H1 (cell line): ENCODE data around the gene FMN2. TPM values are rescaled to one million over a fixed set of nuclear protein-coding genes. Genes with fewer than 3 reads are reported as not detected.

ENCODE experiments used
- CTCF ChIA-PET: fragments of 300-600 bp; sonication (Branson Sonifier 250); formaldehyde crosslinking; loops from one replicate; lab custom pipeline; 2021; ENCODE audit not compliant: partially characterized antibody; lab: Charles Lee
- POLR2A ChIA-PET: fragments of 300-600 bp; sonication (Branson Sonifier 250); formaldehyde crosslinking; loops from one replicate; lab custom pipeline; 2021; ENCODE audit warnings: inconsistent platforms; ENCODE audit not compliant: partially characterized antibody; lab: Charles Lee
- DNase-seq, 2 experiments: peaks; one replicate each; pipeline versions ENCODE4 v3.0.0 to v3.0.0-alpha.2; 2010 to 2022; ENCODE audit warnings: low spot score in 2 of 2, low read depth in 1 of 2, mixed read lengths in 1 of 2
- FAIRE-seq: peaks from 2 replicates; lab custom pipeline; 2011; peaks lifted over from hg19 to GRCh38; lab: Jason Lieb, UNC
- H2AFZ ChIP-seq: 2 replicates; pipeline ENCODE4 v1.8.1; 2012; ENCODE audit warnings: low read length, inconsistent platforms
- H2AK5ac ChIP-seq: 2 replicates; pipeline ENCODE4 v1.6.1; 2013; ENCODE audit warnings: low read depth, low read length
- H2BK120ac ChIP-seq: replicated peaks from 2 replicates; pipeline ENCODE3; 2013; ENCODE audit warnings: low read depth, low read length, inconsistent platforms
- H2BK12ac ChIP-seq: 2 replicates; pipeline ENCODE4 v1.6.1; 2013; ENCODE audit warnings: low read depth, low read length
- H2BK15ac ChIP-seq: 2 replicates; pipeline ENCODE4 v1.6.1; 2013; ENCODE audit warnings: low read length
- H2BK20ac ChIP-seq: 2 replicates; pipeline ENCODE4 v1.6.1; 2013; ENCODE audit warnings: low read length
- H2BK5ac ChIP-seq: 2 replicates; pipeline ENCODE4 v1.6.1; 2013; ENCODE audit warnings: low read depth, low read length
- H3K14ac ChIP-seq: 2 replicates; pipeline ENCODE4 v1.6.1; 2013; ENCODE audit warnings: inconsistent platforms; ENCODE audit not compliant: insufficient read length
- H3K18ac ChIP-seq: 2 replicates; pipeline ENCODE4 v1.6.1; 2013; ENCODE audit warnings: low read length; ENCODE audit errors: extremely low read depth
- H3K23ac ChIP-seq: 2 replicates; pipeline ENCODE4 v1.6.1; 2013; ENCODE audit warnings: inconsistent platforms; ENCODE audit not compliant: insufficient read length
- H3K23me2 ChIP-seq: 2 replicates; pipeline ENCODE4 v1.6.1; 2013; ENCODE audit warnings: low read depth, low read length
- H3K27ac ChIP-seq: 2 replicates; pipeline ENCODE4 v1.6.1; 2011; ENCODE audit warnings: low read depth, low read length, inconsistent platforms
- H3K27me3 ChIP-seq, 4 experiments: replicated peaks in 1 of 4; 1 replicate in 1 of 4; 2 replicates in 3 of 4; pipeline versions ENCODE4 v1.6.1 to v1.8.1; 2011 to 2013; ENCODE audit warnings: low read length in 3 of 4, mild to moderate bottlenecking in 3 of 4, inconsistent platforms in 2 of 4, mixed read lengths in 2 of 4, moderate library complexity in 1 of 4; ENCODE audit not compliant: control insufficient read depth in 3 of 4, insufficient read depth in 3 of 4; ENCODE audit errors: extremely low read depth in 1 of 4
- H3K36me3 ChIP-seq, 4 experiments: 2 replicates each; pipeline versions ENCODE4 v1.6.1 to v1.8.1; 2011 to 2013; ENCODE audit warnings: mild to moderate bottlenecking in 4 of 4, low read length in 3 of 4, moderate library complexity in 2 of 4, control low read depth in 1 of 4, inconsistent platforms in 1 of 4; ENCODE audit not compliant: insufficient read depth in 4 of 4, control insufficient read depth in 2 of 4
- H3K4ac ChIP-seq: replicated peaks from 2 replicates; pipeline ENCODE3; 2013; ENCODE audit warnings: low read length, low read depth, mixed read lengths, inconsistent platforms; ENCODE audit not compliant: insufficient read length
- H3K4me1 ChIP-seq, 4 experiments: replicated peaks in 1 of 4; 1 replicate in 1 of 4; 2 replicates in 3 of 4; pipeline versions ENCODE4 v1.6.1 to v1.8.1; 2011 to 2013; ENCODE audit warnings: low read length in 3 of 4, inconsistent platforms in 2 of 4, mixed read lengths in 1 of 4; ENCODE audit not compliant: insufficient read depth in 4 of 4, control insufficient read depth in 3 of 4
- H3K4me2 ChIP-seq, 2 experiments: 2 replicates each; pipeline versions ENCODE4 v1.6.1 to v1.8.1; 2011 to 2013; ENCODE audit warnings: low read depth in 2 of 2, low read length in 2 of 2, control low read depth in 1 of 2, inconsistent platforms in 1 of 2, mild to moderate bottlenecking in 1 of 2; ENCODE audit not compliant: insufficient read depth in 1 of 2
- H3K4me3 ChIP-seq, 4 experiments: fragments of 200-600, 300-600 bp in 1 of 4; sonication (generic), shearing (Covaris generic), sonication (Bioruptor Twin) in 1 of 4; 2 replicates each; pipeline versions ENCODE4 v1.5.1 to v1.8.1; 2011 to 2016; ENCODE audit warnings: low read length in 4 of 4, low read depth in 3 of 4, control low read depth in 2 of 4, inconsistent platforms in 2 of 4, mild to moderate bottlenecking in 2 of 4, mixed read lengths in 1 of 4, moderate library complexity in 1 of 4; ENCODE audit not compliant: insufficient read depth in 2 of 4; ENCODE audit errors: extremely low read depth in 1 of 4
- H3K56ac ChIP-seq: replicated peaks from 2 replicates; pipeline ENCODE3; 2013; ENCODE audit warnings: low read depth, mild to moderate bottlenecking, mixed read lengths, low read length, inconsistent platforms; ENCODE audit not compliant: insufficient read length
- H3K79me1 ChIP-seq: 2 replicates; pipeline ENCODE4 v1.6.1; 2013; ENCODE audit warnings: low read depth, low read length, control low read depth
- H3K79me2 ChIP-seq, 2 experiments: 2 replicates each; pipeline versions ENCODE4 v1.6.1 to v1.8.1; 2012 to 2013; ENCODE audit warnings: low read length in 2 of 2, mild to moderate bottlenecking in 2 of 2, inconsistent platforms in 1 of 2; ENCODE audit not compliant: insufficient read depth in 2 of 2, control insufficient read depth in 1 of 2
- H3K9ac ChIP-seq, 4 experiments: replicated peaks in 1 of 4; 1 replicate in 1 of 4; 2 replicates in 3 of 4; pipeline versions ENCODE4 v1.6.1 to v1.8.1; 2011 to 2013; ENCODE audit warnings: low read depth in 3 of 4, low read length in 3 of 4, control low read depth in 2 of 4, mild to moderate bottlenecking in 2 of 4, moderate library complexity in 2 of 4, inconsistent platforms in 1 of 4; ENCODE audit errors: extremely low read depth in 1 of 4
- H3K9me3 ChIP-seq, 2 experiments: 2 replicates each; pipeline versions ENCODE4 v1.6.1 to v1.8.1; 2012 to 2013; ENCODE audit warnings: mild to moderate bottlenecking in 2 of 2, moderate library complexity in 2 of 2, control low read depth in 1 of 2, inconsistent platforms in 1 of 2, low read depth in 1 of 2, low read length in 1 of 2, mixed read lengths in 1 of 2; ENCODE audit not compliant: insufficient read depth in 2 of 2
- H4K20me1 ChIP-seq, 2 experiments: replicated peaks in 1 of 2; 2 replicates each; pipeline versions ENCODE3 to v1.8.1; 2011 to 2013; ENCODE audit warnings: inconsistent platforms in 2 of 2, low read length in 2 of 2, mild to moderate bottlenecking in 1 of 2; ENCODE audit not compliant: insufficient read depth in 2 of 2, control insufficient read depth in 1 of 2
- H4K5ac ChIP-seq: 2 replicates; pipeline ENCODE4 v1.6.1; 2013; ENCODE audit warnings: low read length, low read depth, mixed read lengths, inconsistent platforms; ENCODE audit not compliant: insufficient read length
- H4K8ac ChIP-seq: 2 replicates; pipeline ENCODE4 v1.8.0; 2013; ENCODE audit warnings: mild to moderate bottlenecking, moderate library complexity, low read length, inconsistent platforms; ENCODE audit not compliant: insufficient read depth; ENCODE audit errors: extremely low read depth
- H4K91ac ChIP-seq: replicated peaks from 2 replicates; pipeline ENCODE3; 2013; ENCODE audit warnings: low read length, mixed read lengths, inconsistent platforms; ENCODE audit not compliant: insufficient read length
- ASH2L ChIP-seq: fragments of 200-600, 300-600 bp; sonication (generic); IDR thresholded peaks from one replicate; pipeline ENCODE4 v1.7.1; 2017; ENCODE audit warnings: low read length
- BRCA1 ChIP-seq: IDR thresholded peaks from 2 replicates; pipeline ENCODE4 v1.6.1; 2012; ENCODE audit warnings: low read depth, low read length, improper control_type of control experiment
- CHD2 ChIP-seq: IDR thresholded peaks from 2 replicates; pipeline ENCODE4 v1.6.1; 2012; ENCODE audit warnings: low read length, improper control_type of control experiment
- CREB1 ChIP-seq: IDR thresholded peaks from 2 replicates; pipeline ENCODE4 v1.6.1; 2012; ENCODE audit warnings: inconsistent platforms
- EP300 ChIP-seq, 2 experiments: IDR thresholded peaks; 1 replicate in 1 of 2; 2 replicates in 1 of 2; pipeline ENCODE4 v1.6.1; 2011 to 2012; ENCODE audit warnings: low read depth in 2 of 2, low read length in 2 of 2, mild to moderate bottlenecking in 2 of 2, borderline replicate concordance in 1 of 2, inconsistent platforms in 1 of 2, moderate library complexity in 1 of 2
- FOSL1 ChIP-seq: IDR thresholded peaks from 2 replicates; pipeline ENCODE4 v1.6.1; 2011; ENCODE audit warnings: mild to moderate bottlenecking, low read depth, low read length, moderate library complexity; ENCODE audit not compliant: insufficient read depth
- KDM1A ChIP-seq: fragments of 200-600, 300-600 bp; sonication (generic); IDR thresholded peaks from 2 replicates; pipeline ENCODE4 v1.7.1; 2016; ENCODE audit warnings: mild to moderate bottlenecking, low read length, borderline replicate concordance
- MAFK ChIP-seq: IDR thresholded peaks from 2 replicates; pipeline ENCODE4 v1.6.1; 2012; ENCODE audit warnings: low read depth, mild to moderate bottlenecking, improper control_type of control experiment, low read length
- YY1 ChIP-seq: IDR thresholded peaks from 2 replicates; pipeline ENCODE4 v1.6.1; 2011; ENCODE audit warnings: low read depth, mild to moderate bottlenecking, low read length
- WGBS, 2 experiments: shearing (Covaris generic) in 1 of 2; methylation state at CpG; one replicate each; pipeline versions ENCODE4 v1.1.6 to v1.1.7; 2013 to 2015; ENCODE audit warnings: low lambda C conversion rate in 2 of 2, mixed read lengths in 2 of 2, inconsistent platforms in 1 of 2, low coverage in 1 of 2, missing lambda C conversion rate in 1 of 2; ENCODE audit not compliant: insufficient replicate concordance in 2 of 2, insufficient coverage in 1 of 2, insufficient read length in 1 of 2; ENCODE audit errors: extremely low coverage in 1 of 2, missing lambda C conversion rate in 1 of 2; 5-methylcytosine and 5-hydroxymethylcytosine counted together
- polyA plus RNA-seq, 7 experiments: library from polyadenylated mRNA; depleted of rRNA in 3 of 7; stranded (reverse) in 5 of 7; unstranded in 2 of 7; fragments of >200 nt in 5 of 7; fragments of 200-250 nt in 2 of 7; gene quantifications; 1 replicate in 5 of 7; 2 replicates in 1 of 7; 4 replicates in 1 of 7; pipeline versions ENCODE4 v1.2.1 to v1.2.3, GENCODE V29; 2011 to 2013; ENCODE audit warnings: missing spikeins in 2 of 7, mixed read lengths in 2 of 7
- total RNA-seq: library from RNA; stranded (reverse); fragmentation: NEBNext Ultra II Directional; extraction: Animal tissue kit (Norgen Biotek cat#: 25700); gene quantifications from 2 replicates; pipeline ENCODE4 v1.2.1, GENCODE V29; 2021
- TF ChIP-seq, protein P1 (sequence below): IDR thresholded peaks from 2 replicates; pipeline ENCODE4 v1.6.1; 2012; ENCODE audit warnings: inconsistent platforms
- TF ChIP-seq, protein P2 (sequence below): IDR thresholded peaks from 2 replicates; pipeline ENCODE4 v1.6.1; 2011; ENCODE audit warnings: low read length, improper control_type of control experiment

Gene FMN2
- total and polyA plus RNA-seq, 2 of the 8 experiments (the other 6 are each of a cell fraction or from before 2014, with no cell fraction given): 0.83 to 2.0 TPM

DNA sequence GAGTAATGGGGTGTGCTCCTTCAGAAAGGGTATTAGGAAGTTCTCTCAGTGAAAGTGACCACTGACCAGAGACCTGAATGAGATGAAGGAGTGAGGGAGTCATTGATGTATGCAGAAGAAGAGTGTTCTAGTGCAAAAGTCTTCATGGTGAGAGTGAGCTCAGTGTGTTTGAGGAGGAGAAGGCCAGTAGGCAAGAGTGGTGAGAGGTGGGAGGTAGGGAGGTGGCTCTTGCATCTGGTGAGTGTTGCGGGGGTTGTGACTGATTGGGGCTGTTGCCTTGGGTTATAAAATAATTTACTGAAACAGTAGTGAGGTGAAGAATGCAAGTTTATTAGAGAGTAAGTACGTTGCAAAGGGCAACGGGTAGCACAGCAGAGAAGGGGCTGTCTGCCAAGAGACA, 26.2 kb downstream of the FMN2 start:
- no peaks in the 10 kb centered on the region for H4K20me1 ChIP-seq
- no peak overlapping the region for H2AK5ac ChIP-seq

More for the DNA sequence above, 26.2 kb downstream of the FMN2 start:
- peaks cover 0 to 5% (median 2%) of the 10 kb centered on the region in 4 experiments; a peak in 2 of 7 replicates for H3K4me1 ChIP-seq
- ChIA-PET POLR2A (no interaction called here), CTCF (no interaction called here)
- no peaks in the 10 kb centered on the region for H3K23me2 ChIP-seq
- no peak overlapping the region for H3K9ac ChIP-seq
- no peak overlapping the region for H4K5ac ChIP-seq
- H3K36me3 ChIP-seq: no peaks in the 10 kb centered on the region
- no peak for TF ChIP-seq ASH2L
- TF ChIP-seq BRCA1: no peak
- TF ChIP-seq FOSL1: no peak
- TF ChIP-seq, protein P1, sequence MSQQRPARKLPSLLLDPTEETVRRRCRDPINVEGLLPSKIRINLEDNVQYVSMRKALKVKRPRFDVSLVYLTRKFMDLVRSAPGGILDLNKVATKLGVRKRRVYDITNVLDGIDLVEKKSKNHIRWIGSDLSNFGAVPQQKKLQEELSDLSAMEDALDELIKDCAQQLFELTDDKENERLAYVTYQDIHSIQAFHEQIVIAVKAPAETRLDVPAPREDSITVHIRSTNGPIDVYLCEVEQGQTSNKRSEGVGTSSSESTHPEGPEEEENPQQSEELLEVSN: no peak
- TF ChIP-seq CHD2: no peak
- no peak for TF ChIP-seq MAFK
- TF ChIP-seq CREB1: no peak
- TF ChIP-seq YY1: no peak
- TF ChIP-seq KDM1A: no peak
- TF ChIP-seq, protein P2, sequence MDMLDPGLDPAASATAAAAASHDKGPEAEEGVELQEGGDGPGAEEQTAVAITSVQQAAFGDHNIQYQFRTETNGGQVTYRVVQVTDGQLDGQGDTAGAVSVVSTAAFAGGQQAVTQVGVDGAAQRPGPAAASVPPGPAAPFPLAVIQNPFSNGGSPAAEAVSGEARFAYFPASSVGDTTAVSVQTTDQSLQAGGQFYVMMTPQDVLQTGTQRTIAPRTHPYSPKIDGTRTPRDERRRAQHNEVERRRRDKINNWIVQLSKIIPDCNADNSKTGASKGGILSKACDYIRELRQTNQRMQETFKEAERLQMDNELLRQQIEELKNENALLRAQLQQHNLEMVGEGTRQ: no peak
- TF ChIP-seq EP300 (IDR thresholded peaks at IDR 0.05; ENCODE audit: borderline replicate concordance in 1 of 2, low read depth in 2 of 2, low read length in 2 of 2): no peak
- H2AFZ ChIP-seq: no peak overlapping the region
- 94% methylated on average over 3 of the region's 3 CpGs; no CpG with 5 or more reads in 1 of the 2 experiments for WGBS, 2 experiments
- no peaks in the 10 kb centered on the region for H3K79me2 ChIP-seq
- H3K18ac ChIP-seq: no peak overlapping the region
- H2BK12ac ChIP-seq: no peak overlapping the region; the same call in 1 of the 2 replicates
- no peak overlapping the region for H3K23ac ChIP-seq
- H2BK15ac ChIP-seq: no peak overlapping the region
- H3K79me1 ChIP-seq: no peaks in the 10 kb centered on the region
- FAIRE-seq (no peak), DNase-seq (no peak)
- no peak overlapping the region for H3K27ac ChIP-seq
- H3K14ac ChIP-seq: no peak overlapping the region
- H2BK120ac ChIP-seq: no peak overlapping the region
- H3K4me3 ChIP-seq: no peak overlapping the region
- H4K91ac ChIP-seq: no peak overlapping the region
- no peak overlapping the region for H3K4me2 ChIP-seq
- H3K9me3 ChIP-seq: no peaks in the 10 kb centered on the region; a peak in 1 of 4 replicates
- H2BK20ac ChIP-seq: no peak overlapping the region
- no peak overlapping the region for H2BK5ac ChIP-seq
- no peak overlapping the region for H4K8ac ChIP-seq
- H3K4ac ChIP-seq: no peak overlapping the region
- H3K56ac ChIP-seq: no peak overlapping the region
- no peaks in the 10 kb centered on the region for H3K27me3 ChIP-seq
